KOPT-K1 (cell line): ENCODE data around the gene NCKAP5.

Experiments used
- H3K27ac ChIP-seq: fragments of 200-600 bp; sonication (generic); 2 replicates; pipeline ENCODE4 v1.5.1; 2016; ENCODE audit warnings: antibody characterized with exemption, mild to moderate bottlenecking, low read depth, low read length; ENCODE audit not compliant: poor library complexity, severe bottlenecking
- H3K36me3 ChIP-seq: fragments of 200-600 bp; sonication (generic); 2 replicates; pipeline ENCODE4 v1.5.1; 2017; ENCODE audit warnings: antibody characterized with exemption, mild to moderate bottlenecking, low read length, moderate library complexity; ENCODE audit not compliant: insufficient read depth
- H3K9me3 ChIP-seq: fragments of 200-600 bp; sonication (generic); 2 replicates; pipeline ENCODE4 v1.5.1; 2017; ENCODE audit warnings: antibody characterized with exemption, low read length, mild to moderate bottlenecking; ENCODE audit not compliant: insufficient read depth, poor library complexity, severe bottlenecking

The NCKAP5 gene

DNA sequence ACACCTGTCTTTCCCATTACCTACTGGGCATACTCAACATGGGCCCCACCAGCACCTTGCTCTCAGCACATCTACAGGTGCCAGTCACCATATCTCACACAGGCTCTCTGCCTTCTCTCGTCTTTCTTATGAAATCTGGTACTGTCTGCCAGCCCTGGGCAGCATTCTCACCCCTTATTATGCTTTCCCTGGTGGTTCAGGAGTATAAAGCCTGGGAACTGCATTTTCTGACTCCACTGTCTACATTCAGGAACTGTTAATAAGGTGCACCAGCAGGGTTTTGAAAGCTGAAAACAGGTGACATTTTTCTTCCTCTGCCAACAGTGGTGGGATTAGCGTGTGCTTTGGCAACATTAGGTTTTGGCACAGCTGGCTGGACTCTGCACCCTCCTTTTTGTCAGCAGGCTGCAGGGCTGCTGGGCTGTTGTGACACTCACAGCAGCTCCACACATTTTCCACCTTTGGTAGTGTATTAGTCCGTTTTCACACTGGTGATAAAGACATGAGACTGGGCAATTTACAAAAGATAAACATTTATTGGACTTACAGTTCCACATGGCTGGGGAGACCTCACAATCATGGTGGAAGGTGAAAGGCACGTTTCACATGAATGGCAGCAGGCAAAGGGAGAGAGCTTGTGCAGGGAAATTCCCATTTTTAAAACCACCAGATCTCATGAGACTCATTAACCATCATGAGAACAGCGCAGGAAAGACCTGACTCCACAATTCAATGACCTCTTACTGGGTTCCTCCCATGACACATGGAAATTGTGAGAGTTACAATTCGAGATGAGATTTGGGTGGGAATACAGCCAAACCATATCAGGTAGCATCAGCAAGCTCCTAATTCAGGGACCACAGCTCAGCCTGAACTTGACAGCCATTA, 555.2 kb downstream of the NCKAP5 start:
- no peaks in the 10 kb centered on the region for H3K36me3 ChIP-seq
- H3K27ac ChIP-seq = no peak overlapping the region
- no peaks in the 10 kb centered on the region for H3K9me3 ChIP-seq

DNA sequence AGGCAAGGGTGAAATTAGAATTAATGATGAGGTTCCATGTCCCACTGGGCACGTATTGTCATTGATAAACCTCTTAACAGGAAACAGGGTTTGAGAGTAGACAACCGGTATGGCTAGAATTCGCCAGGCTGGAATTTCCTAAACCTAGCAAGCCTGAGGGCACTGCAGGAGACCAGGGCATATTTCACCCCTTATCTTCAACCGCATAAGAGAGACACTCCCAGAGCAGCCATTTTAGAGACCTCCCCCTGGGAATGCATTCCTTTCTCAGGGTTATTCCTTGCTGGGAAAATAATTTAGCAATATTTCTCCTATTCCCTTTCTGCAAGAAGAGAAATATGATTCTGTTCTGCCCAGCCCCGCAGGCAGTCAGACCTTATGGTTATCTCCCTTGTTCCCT, 563.6 kb downstream of the NCKAP5 start:
- Histone ChIP-seq H3K36me3 (no peaks in the 10 kb centered on the region), H3K27ac (no peak overlapping the region), H3K9me3 (no peaks in the 10 kb centered on the region)

DNA sequence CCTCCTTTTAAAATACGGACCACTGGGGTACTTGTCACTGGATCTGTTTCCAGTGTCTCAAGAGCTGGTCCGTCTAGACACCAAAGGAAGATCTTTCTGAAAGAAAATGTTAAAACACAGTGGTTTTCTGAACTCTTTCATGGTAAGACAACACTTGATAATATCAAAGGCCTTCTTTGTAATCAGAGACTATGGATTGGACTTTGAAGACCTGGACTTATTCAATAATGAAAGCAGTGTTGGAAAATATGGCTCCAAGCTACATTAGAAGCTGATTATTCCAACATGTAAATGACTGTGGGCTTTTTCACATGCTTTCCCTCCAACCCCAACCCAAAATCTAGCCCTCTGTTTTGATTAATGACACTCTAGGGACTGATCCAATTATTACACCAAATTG, 568.8 kb downstream of the NCKAP5 start:
- Histone ChIP-seq H3K36me3 (no peaks in the 10 kb centered on the region), H3K27ac (no peak overlapping the region), H3K9me3 (no peaks in the 10 kb centered on the region)

DNA sequence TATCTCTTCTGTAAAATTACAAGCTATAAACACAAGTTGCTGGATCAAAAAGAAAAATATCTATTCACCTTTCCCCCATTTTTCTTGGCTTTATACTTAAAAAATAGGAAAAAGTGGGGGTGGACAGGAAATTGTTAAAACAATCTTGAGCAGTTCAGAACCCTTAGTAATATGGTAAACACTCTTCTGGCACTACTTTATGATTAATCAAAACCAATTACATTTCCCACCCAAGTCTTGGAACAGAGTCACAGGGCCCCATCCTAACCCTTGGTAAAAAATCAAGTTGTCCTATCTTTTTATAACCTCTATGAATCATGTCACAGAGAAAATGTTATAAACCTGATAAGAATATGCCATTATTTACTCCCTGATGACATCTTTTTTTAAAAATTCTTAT, 570.0 kb downstream of the NCKAP5 start:
- H3K9me3 ChIP-seq = no peaks in the 10 kb centered on the region
- H3K36me3 ChIP-seq = no peaks in the 10 kb centered on the region
- H3K27ac ChIP-seq = no peak overlapping the region

DNA sequence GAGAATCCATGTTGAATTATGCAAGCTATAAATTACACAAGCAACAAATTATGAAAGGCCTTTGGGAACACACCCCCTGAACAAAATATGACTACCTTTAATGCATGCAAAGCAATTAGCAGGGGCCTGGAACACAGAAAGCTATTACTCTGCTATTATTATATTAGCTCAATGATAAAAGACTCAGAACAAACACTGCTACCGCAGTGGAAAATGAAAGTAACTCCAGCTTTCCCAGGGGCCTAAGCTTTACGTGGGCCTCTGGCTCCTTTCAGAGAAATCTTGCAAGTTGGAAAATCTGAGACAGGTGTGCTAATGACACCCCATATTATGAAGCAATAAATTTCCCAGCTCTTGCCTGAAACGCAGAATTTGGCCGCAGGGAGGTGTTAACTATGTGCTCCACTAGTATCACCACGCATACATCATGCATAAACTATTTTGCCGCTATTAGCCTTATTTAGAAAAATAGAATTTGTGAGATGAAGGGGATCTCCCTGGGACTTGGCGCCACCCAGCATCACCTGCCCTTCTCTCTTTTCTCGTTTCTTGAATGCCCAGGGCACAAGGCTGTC, 576.7 kb downstream of the NCKAP5 start:
- Histone ChIP-seq H3K9me3 (no peaks in the 10 kb centered on the region), H3K36me3 (no peaks in the 10 kb centered on the region), H3K27ac (no peak overlapping the region)

DNA sequence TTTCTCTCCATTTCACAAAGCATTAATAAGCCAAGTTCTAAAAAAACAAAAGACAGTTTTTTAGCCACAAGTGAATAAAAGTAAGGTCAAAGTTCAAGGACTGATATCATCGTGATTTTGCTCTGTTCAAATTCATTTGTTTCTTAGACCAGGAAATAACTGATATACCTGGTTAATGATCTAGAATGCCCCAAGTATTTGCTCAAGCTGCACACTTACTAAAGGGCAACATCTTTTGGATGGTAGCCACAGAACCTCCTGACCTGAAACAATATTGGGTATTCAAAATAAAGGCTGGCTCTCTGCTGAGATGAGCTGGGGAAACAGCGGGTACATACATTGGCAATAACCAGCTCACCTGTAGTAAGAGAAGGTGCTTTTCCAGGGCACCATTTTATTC, 583.5 kb downstream of the NCKAP5 start:
- Histone ChIP-seq H3K9me3 (no peaks in the 10 kb centered on the region), H3K36me3 (no peaks in the 10 kb centered on the region), H3K27ac (no peak overlapping the region)

DNA sequence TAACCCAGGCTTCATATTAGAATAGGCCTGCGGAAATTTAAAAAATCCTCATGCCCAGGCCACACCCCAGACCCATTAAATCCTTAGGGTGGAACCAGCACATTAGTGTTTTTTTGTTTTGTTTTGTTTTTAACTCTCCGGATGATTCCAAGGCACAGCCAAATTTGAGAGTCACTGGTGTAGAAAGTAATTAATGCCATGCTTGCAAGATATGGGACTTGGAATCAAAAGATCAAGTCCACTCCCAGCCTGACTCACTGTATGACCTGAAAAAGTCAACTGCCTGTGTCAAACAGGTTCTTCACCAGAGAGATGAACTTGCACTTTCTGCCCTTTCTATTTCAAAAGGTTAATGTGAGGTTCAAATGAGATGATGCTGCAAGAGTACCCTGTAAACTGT, 588.0 kb downstream of the NCKAP5 start:
- H3K9me3 ChIP-seq = no peaks in the 10 kb centered on the region
- H3K36me3 ChIP-seq = no peaks in the 10 kb centered on the region
- H3K27ac ChIP-seq = no peak overlapping the region

DNA sequence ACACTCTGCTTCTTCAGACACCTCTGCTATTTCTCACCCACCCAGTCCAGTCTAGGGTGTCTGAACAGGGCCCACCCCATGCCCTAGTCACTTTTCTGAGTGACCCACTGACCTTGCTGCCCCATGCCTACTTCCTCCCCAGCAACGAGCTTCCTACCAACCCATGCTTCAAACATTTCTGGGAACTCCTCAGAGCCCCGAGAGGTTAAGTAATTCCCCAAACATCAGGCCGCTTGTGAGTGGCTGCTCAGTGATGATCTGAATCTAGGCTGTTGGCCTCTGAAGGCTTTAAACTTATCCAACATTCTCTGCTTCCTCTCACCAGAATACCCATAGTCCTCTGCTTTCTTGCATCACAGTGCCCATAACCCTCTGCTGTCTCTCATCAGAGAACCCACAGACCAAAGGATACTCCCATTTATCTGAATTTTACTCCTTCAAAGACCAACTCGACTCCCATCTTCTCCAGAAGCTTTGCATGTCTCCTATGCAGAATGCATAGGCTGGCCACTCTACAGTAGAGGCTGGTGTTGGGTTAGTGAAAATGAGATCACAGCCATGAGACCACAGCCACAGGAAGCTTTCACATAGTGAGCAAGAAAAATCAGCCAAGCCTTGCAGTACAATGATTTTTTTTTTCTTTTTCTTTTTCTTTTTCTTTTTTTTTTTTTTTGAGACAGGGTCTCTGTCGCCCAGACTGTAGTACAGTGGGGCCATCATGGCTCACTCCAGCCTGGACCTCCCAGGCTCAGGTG, 588.7 kb downstream of the NCKAP5 start:
- Histone ChIP-seq H3K27ac (no peak overlapping the region), H3K9me3 (no peaks in the 10 kb centered on the region), H3K36me3 (no peaks in the 10 kb centered on the region)

DNA sequence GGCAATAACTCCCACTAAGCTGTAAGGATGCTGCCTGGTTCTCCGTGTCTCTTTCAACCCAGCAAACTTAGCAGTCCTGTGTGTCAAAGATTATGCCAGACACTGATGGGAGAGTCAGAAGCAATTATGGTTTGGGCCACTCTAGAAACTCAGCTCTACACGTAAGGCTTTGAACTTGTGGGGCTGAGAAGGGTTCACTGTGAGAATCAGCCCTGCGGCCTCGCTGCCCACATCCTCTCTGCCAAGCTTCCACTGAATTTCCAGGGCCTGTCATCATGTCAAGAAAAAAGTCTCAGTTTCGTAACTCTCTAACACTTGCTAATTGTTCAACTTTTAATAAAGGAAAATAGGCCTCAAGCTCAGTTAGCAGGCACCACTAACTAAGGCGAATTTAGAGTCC, 589.4 kb downstream of the NCKAP5 start:
- Histone ChIP-seq H3K9me3 (no peaks in the 10 kb centered on the region), H3K36me3 (no peaks in the 10 kb centered on the region), H3K27ac (no peak overlapping the region)

DNA sequence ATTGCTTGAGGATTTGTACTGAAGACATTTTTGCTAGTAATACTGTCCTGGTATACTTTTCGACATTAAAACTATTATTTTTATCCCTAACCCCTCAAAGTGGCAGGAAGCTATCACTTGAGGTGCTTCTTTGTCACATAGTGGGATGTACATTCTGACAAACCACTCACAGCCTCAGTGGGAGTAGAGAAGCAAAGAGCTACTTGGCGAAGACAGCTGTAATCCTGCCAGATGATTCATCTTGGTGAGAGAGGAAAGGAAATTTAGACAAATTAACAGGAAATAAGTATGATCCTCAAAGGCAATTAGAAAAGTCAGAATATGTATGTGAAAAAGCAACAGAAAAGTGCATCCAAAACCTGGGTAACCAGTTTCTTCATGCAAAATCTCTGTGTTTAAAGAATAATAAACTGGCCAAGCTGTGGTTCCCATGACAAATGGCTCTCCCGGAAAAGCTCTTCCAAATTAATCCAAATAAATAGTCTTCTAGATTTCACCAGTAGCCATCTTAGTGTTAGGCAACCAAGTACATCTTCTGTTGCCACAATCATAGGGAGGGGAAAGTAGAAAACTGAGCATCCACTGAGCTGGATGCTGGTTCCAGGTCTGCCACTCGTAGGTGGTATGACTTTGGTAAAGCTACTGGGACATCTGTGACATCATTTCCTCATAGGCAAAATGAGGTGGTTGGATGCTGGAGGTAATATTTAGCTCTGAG, 590.3 kb downstream of the NCKAP5 start:
- Histone ChIP-seq H3K9me3 (no peaks in the 10 kb centered on the region), H3K27ac (no peak overlapping the region)

DNA sequence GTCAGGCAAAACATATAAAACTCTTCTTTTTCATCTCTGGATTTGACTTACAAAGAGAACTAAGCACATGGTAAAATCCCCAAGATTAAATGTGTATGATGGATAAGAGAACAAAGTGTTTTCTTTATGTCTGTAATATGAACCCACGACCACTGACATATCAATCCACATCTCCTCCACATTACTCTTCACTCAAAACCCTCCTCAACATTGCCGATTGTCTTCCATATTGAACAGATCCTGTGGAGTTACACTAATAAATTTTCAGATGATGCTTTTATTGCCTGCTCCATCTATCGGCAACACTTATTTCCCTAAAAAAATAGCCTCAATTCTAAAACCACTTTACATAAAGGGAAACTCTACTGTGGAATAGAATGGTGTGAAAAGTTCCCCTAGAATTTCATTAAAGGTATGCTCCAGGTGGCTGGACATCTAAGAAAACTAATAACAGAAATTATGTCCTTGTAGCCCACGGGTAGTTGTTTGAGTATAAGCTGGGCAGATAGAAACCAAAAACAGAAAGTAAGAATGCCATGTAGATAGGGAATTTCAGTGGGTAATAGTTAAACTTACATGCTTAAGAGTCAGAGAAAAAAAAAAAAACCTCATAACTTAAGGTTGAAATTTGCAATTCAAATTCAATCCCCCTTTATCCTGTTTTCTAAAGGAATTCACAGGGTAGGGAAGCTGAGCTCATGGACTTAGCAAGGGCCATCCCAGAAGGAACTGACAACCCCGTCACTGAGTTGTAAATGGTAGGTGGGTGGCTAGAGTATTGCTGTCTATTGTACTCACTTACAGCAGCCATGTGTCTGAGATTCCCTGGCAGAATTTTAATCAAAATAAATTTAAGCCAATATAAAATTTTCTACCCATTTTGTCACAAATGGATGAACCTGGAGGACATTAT, 592.8 kb downstream of the NCKAP5 start:
- H3K9me3 ChIP-seq = no peaks in the 10 kb centered on the region
- no peak overlapping the region for H3K27ac ChIP-seq
- H3K36me3 ChIP-seq = no peaks in the 10 kb centered on the region

More for the DNA sequence above, 590.3 kb downstream of the NCKAP5 start:
- no peaks in the 10 kb centered on the region for H3K36me3 ChIP-seq

DNA sequence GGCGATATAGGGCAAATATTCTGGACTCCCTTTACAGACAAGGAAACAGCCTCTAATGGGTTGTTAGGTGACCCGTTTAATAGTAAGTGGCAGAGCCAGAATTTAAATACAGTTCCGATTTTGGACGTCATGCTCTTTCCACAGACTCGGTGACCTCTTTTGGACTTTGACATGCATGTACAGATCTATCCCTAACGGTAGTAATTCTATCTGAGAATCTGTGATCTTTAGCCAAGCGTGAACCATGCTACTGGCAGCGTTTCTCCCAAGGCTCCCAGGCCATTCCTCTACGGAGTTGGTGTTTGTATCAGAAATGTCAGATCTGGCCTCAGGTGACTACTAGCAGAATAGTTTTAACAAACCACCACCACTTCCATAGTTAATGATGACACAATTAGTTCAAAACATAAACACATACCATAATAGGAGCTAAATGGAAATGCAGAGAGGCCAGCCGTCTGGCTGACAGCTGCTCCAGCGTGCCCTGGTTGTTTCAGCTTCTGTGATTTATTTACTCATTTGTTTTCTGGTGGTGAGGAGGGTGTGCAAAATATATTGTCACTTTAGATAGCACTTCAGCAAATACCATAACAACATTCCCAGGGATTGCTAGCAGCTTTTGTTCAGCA, 593.7 kb downstream of the NCKAP5 start:
- Histone ChIP-seq H3K9me3 (no peaks in the 10 kb centered on the region), H3K27ac (no peak overlapping the region), H3K36me3 (no peaks in the 10 kb centered on the region)

DNA sequence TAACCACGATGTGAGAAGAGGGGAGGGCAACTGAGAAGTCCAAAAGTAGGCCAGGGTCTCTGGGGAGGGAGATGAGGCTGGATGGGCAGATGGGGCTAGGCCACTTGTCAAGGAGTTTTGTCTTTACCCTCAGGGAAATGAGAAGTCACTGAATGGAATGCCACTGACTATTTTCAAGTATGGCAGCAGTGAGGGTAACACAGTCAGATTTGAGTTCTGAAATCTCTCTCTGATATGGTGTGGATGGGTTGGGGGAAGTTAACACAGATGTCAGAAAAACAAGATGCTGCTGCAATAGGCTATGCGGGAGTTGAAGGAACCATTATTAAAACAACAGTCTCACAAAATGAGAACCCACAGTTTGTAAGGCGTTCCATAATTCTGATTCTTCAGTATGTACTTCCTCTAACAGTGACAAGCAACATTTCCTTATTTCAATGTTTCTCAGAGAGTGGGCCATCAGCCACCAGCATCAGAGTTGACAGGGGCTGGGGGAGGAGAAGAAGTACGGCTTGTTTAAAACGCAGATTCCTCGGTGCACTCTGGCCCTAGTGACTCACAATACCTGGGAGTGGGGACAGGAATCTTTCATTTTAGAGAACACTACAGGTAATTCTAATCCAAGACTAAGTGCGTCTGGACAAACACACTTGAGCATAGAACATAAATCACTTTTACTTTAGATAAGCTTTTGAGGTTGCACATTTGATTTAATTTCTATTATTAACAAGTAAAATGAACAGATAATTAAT, 596.8 kb downstream of the NCKAP5 start:
- Histone ChIP-seq H3K36me3 (no peaks in the 10 kb centered on the region), H3K9me3 (no peaks in the 10 kb centered on the region), H3K27ac (no peak overlapping the region)
